ENCODE results near the gene ABHD6. TPM values are rescaled to one million over a fixed set of nuclear protein-coding genes. Genes with fewer than 3 reads are reported as not detected.

The ABHD6 gene
- total and polyA plus RNA-seq, 2 donors (not counting 3 experiments of a cell fraction or from before 2014, with no cell fraction given), result 5.8 to 7.5 TPM

DNA sequence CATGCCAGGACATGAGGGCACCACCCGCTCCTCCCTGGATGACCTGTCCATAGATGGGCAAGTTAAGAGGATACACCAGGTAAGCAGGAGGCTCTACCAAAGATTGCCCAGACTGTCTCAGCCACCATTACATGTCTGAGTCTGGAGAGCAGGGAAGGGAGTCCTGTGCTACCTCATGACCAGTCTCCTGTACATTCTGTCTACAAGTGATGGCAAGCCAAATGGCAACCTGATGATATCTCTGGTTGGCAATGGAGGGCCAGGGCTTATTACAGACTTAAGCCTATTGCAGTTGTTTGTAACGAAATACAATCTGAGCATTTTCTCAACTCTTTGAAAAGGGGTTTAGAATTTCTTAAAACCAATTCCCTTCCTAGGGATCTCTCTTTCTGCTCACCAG lies 31.8 kb downstream of the ABHD6 start:
- Histone ChIP-seq H3K79me2 (ENCODE audit: control insufficient read depth, insufficient read depth, low read length) (no peaks in the 10 kb centered on the region), H3K36me3 (ENCODE audit: control insufficient read depth in 2 of 2, extremely low read depth in 1 of 2, insufficient read depth in 2 of 2, low read length in 2 of 2) (no peaks in the 10 kb centered on the region), H3K9me3 (replicated peaks; ENCODE audit: control insufficient read depth, insufficient read depth, low read length) (no peaks in the 10 kb centered on the region), H2AFZ (ENCODE audit: low read depth, low read length) (no peak overlapping the region), H3K9ac (replicated peaks; ENCODE audit: extremely low read depth, insufficient read depth, low read length) (no peak overlapping the region), H3K4me3 (replicated peaks in 1 of 3; ENCODE audit: insufficient read depth in 1 of 3, low read depth in 1 of 3, low read length in 3 of 3) (no peak overlapping the region), H3K4me2 (ENCODE audit: insufficient read depth, low read length) (no peak overlapping the region), H4K20me1 (replicated peaks; ENCODE audit: control insufficient read depth, extremely low read depth, insufficient read depth, low read length) (no peaks in the 10 kb centered on the region), H3K9me1 (replicated peaks; ENCODE audit: control insufficient read depth, extremely low read depth, insufficient read depth, low read length) (no peaks in the 10 kb centered on the region), H3K27me3 (ENCODE audit: control insufficient read depth in 2 of 2, insufficient read depth in 2 of 2, low read length in 2 of 2) (no peaks in the 10 kb centered on the region), H3K4me1 (ENCODE audit: control insufficient read depth, extremely low read depth, insufficient read depth, low read length) (peaks cover 19% of the 10 kb centered on the region), H3K27ac (ENCODE audit: insufficient read depth, low read depth, low read length) (no peak overlapping the region)
- no peak for FAIRE-seq
- TF ChIP-seq POLR2A (IDR thresholded peaks at IDR 0.05; ENCODE audit: low read depth, low read length) (no peak), POLR2AphosphoS5 (IDR thresholded peaks at IDR 0.05; ENCODE audit: insufficient read depth, low read depth, low read length) (no peak), MYC (IDR thresholded peaks at IDR 0.05; ENCODE audit: low read depth, low read length) (no peak), FOS (IDR thresholded peaks at IDR 0.05; ENCODE audit: borderline replicate concordance, insufficient read depth, low read length) (no peak), EZH2 (IDR thresholded peaks at IDR 0.05; ENCODE audit: borderline replicate concordance, low read depth, low read length, severe bottlenecking) (no peak), JUN (IDR thresholded peaks at IDR 0.05; ENCODE audit: borderline replicate concordance, insufficient read depth, insufficient read length, low read depth) (no peak), GATA2 (IDR thresholded peaks at IDR 0.05; ENCODE audit: insufficient read depth, insufficient read length, low read depth, low read length) (no peak)
- TF ChIP-seq, protein P1, sequence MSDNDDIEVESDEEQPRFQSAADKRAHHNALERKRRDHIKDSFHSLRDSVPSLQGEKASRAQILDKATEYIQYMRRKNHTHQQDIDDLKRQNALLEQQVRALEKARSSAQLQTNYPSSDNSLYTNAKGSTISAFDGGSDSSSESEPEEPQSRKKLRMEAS (IDR thresholded peaks at IDR 0.05; ENCODE audit: insufficient read depth, insufficient read length), result no peak
- TF ChIP-seq, protein P2, sequence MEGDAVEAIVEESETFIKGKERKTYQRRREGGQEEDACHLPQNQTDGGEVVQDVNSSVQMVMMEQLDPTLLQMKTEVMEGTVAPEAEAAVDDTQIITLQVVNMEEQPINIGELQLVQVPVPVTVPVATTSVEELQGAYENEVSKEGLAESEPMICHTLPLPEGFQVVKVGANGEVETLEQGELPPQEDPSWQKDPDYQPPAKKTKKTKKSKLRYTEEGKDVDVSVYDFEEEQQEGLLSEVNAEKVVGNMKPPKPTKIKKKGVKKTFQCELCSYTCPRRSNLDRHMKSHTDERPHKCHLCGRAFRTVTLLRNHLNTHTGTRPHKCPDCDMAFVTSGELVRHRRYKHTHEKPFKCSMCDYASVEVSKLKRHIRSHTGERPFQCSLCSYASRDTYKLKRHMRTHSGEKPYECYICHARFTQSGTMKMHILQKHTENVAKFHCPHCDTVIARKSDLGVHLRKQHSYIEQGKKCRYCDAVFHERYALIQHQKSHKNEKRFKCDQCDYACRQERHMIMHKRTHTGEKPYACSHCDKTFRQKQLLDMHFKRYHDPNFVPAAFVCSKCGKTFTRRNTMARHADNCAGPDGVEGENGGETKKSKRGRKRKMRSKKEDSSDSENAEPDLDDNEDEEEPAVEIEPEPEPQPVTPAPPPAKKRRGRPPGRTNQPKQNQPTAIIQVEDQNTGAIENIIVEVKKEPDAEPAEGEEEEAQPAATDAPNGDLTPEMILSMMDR (IDR thresholded peaks at IDR 0.05; ENCODE audit: extremely low read depth in 1 of 2, insufficient read depth in 1 of 2, low read depth in 1 of 2, low read length in 2 of 2), result no peak
- no TSS peak for BruUV-seq (replicated peaks)
- intact Hi-C loops (cut with micrococcal nuclease) (no loop called here), dilution Hi-C loops (cut with MboI; ENCODE audit: extremely low pct_ligation_motif_present, low sequenced_read_pairs) (no loop called here)
- ChIA-PET CTCF (no interaction called here), POLR2A (no interaction called here)
- DNase-seq (ENCODE audit: low read depth, low spot score), result no peak
